Body of pancreas (tissue), 4 donors: Measurements from ENCODE around the gene ENTPD1. TPM values are rescaled to one million over a fixed set of nuclear protein-coding genes. Genes with fewer than 3 reads are reported as not detected.
"Not testable (repeated sequence)": the region's sequence is repeated elsewhere in the genome, so short reads cannot be mapped to it uniquely, and the experiment has no call there.

Experiments used
- ATAC-seq: fragments of 150-250 bp; one replicate; pipeline ENCODE4 v1.9.1; 2016
- DNase-seq, 4 donors: peaks; one replicate each; pipeline ENCODE4 v3.0.0-alpha.2; 2019
- H3K27ac ChIP-seq, 4 donors: fragments of 200-600 bp; sonication (generic); 1 replicate in 3 of 4; 2 replicates in 1 of 4; pipeline versions ENCODE4 v1.5.1 to v1.6.1; 2016 to 2019; ENCODE audit warnings: mild to moderate bottlenecking in 1 of 4, mixed read lengths in 1 of 4, moderate library complexity in 1 of 4
- H3K27me3 ChIP-seq, 2 donors: fragments of 200-600 bp; sonication (generic); one replicate each; pipeline ENCODE4 v1.6.0; 2016; ENCODE audit warnings: mild to moderate bottlenecking in 1 of 2
- H3K36me3 ChIP-seq, 2 donors: fragments of 200-600 bp; sonication (generic); replicated peaks in 1 of 2; 2 replicates each; pipeline ENCODE4 v1.5.1; 2016; ENCODE audit warnings: low read depth in 2 of 2; ENCODE audit not compliant: insufficient read depth in 1 of 2
- H3K4me1 ChIP-seq: fragments of 200-600 bp; sonication (generic); one replicate; pipeline ENCODE4 v1.6.0; 2016
- H3K4me3 ChIP-seq, 2 donors: fragments of 200-600 bp; sonication (generic); 1 replicate in 1 of 2; 2 replicates in 1 of 2; pipeline ENCODE4 v1.5.1; 2016 to 2019
- H3K9me3 ChIP-seq, 3 donors: fragments of 200-600 bp; sonication (generic); 1 replicate in 2 of 3; 2 replicates in 1 of 3; pipeline ENCODE4 v1.5.1; 2016
- POLR2A ChIP-seq, 3 donors: fragments of 450-650 bp; IDR thresholded peaks; one replicate each; pipeline ENCODE4 v1.6.1; 2016; ENCODE audit warnings: antibody characterized with exemption in 3 of 3, mild to moderate bottlenecking in 2 of 3
- WGBS, 2 donors: methylation state at CpG; one replicate each; pipeline ENCODE4 v1.1.5; 2017; 5-methylcytosine and 5-hydroxymethylcytosine counted together
- intact Hi-C: fragments of 100-400 bp; cut with DNase I; formaldehyde crosslinking; loops from one replicate; pipeline ENCODE4 v1.15.1; 2023
- total RNA-seq, 2 donors: library from RNA; depleted of rRNA; stranded (reverse); fragments of >200 nt; gene quantifications; one replicate each; pipeline ENCODE4 v1.1.0, GENCODE V29; 2016
- TF ChIP-seq, protein P1 (sequence below), 7 experiments: fragments of 450-650 bp in 4 of 7; fragments of 200-600 bp in 3 of 7; sonication (generic) in 3 of 7; IDR thresholded peaks; one replicate each; pipeline ENCODE4 v1.5.1; 2016 to 2019; ENCODE audit warnings: antibody characterized with exemption in 7 of 7

The ENTPD1 gene
- total RNA-seq, 2 donors from 2014 or later, result 2.1 to 3.0 TPM

DNA sequence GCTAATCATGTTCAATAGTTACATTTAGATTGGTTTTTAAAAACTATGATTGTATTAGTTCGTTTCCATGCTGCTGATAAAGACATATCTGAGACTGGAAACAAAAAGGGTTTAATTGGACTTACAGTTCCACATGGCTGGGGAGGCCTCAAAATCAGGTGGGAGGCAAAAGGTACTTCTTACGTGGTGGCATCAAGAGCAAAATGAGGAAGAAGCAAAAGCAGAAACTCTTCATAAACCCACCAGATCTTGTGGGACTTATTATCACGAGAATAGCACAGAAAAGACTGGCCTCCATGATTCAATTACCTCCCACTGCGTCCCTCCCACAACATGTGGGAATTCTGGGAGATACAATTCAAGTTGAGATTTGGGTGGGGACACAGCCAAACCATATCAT, 117.7 kb downstream of the ENTPD1 start:
- no peaks in the 10 kb centered on the region for H3K36me3 ChIP-seq
- intact Hi-C loops, result no loop called here
- no peaks in the 10 kb centered on the region for H3K9me3 ChIP-seq
- TF ChIP-seq POLR2A (IDR thresholded peaks at IDR 0.05), result no peak
- TF ChIP-seq, protein P1, sequence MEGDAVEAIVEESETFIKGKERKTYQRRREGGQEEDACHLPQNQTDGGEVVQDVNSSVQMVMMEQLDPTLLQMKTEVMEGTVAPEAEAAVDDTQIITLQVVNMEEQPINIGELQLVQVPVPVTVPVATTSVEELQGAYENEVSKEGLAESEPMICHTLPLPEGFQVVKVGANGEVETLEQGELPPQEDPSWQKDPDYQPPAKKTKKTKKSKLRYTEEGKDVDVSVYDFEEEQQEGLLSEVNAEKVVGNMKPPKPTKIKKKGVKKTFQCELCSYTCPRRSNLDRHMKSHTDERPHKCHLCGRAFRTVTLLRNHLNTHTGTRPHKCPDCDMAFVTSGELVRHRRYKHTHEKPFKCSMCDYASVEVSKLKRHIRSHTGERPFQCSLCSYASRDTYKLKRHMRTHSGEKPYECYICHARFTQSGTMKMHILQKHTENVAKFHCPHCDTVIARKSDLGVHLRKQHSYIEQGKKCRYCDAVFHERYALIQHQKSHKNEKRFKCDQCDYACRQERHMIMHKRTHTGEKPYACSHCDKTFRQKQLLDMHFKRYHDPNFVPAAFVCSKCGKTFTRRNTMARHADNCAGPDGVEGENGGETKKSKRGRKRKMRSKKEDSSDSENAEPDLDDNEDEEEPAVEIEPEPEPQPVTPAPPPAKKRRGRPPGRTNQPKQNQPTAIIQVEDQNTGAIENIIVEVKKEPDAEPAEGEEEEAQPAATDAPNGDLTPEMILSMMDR (IDR thresholded peaks at IDR 0.05), result no peak
- ATAC-seq (no peak), DNase-seq (no peak)
- WGBS, 2 donors, result 83 to 94% methylated on average over 4 of the region's 4 CpGs
- no peak overlapping the region for H3K27ac ChIP-seq
- H3K4me1 ChIP-seq, result no peaks in the 10 kb centered on the region
- H3K4me3 ChIP-seq, result no peak overlapping the region
- no peaks in the 10 kb centered on the region for H3K27me3 ChIP-seq

DNA sequence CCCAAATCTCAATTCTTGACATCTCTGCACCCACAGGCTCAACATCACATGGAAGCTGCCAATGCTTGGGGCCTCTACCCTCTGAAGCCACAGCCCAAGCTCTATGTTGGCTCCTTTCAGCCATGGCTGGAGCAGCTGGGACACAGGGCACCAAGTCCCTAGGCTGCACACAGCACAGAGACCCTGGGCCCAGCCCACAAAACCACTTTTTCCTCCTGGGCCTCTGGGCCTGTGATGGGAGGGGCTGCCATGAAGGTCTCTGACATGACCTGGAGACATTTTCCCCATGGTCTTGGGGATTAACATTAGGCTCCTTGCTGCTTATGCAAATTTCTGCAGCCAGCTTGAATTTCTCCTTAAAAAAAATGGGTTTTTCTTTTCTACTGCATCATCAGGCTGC, 118.8 kb downstream of the ENTPD1 start:
- H3K4me1 ChIP-seq, H3K36me3 ChIP-seq, H3K9me3 ChIP-seq, ATAC-seq, intact Hi-C loops, DNase-seq, H3K27me3 ChIP-seq, H3K27ac ChIP-seq, H3K4me3 ChIP-seq: not testable (repeated sequence)

DNA sequence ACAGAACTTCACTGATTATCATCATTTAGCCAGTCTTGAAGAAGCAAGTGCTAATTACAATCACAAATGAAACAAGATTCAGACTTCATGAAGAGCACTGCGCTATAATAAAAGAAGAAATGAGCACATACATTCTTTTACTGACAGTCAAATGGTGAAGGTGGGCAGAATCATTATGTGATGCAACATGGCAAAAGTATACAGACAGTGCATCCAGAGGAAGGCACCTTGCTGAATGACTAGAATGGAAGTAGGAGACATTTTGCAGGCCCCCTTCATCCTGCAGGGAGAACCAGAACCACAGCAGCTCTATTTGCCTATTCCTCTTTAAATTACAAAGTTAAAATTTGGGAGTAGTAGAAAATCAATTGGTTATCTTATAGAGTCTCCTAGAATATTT, 120.8 kb downstream of the ENTPD1 start:
- Histone ChIP-seq H3K4me3 (no peak overlapping the region), H3K4me1 (no peaks in the 10 kb centered on the region), H3K36me3 (no peaks in the 10 kb centered on the region), H3K9me3 (no peaks in the 10 kb centered on the region), H3K27me3 (no peaks in the 10 kb centered on the region), H3K27ac (no peak overlapping the region)
- no peak for ATAC-seq
- DNase-seq, result no peak
- TF ChIP-seq, protein P1 (IDR thresholded peaks at IDR 0.05), result no peak
- TF ChIP-seq POLR2A (IDR thresholded peaks at IDR 0.05), result no peak
- 93 to 97% methylated on average over 1 of the region's 1 CpG for WGBS, 2 donors
- intact Hi-C loops, result no loop called here

DNA sequence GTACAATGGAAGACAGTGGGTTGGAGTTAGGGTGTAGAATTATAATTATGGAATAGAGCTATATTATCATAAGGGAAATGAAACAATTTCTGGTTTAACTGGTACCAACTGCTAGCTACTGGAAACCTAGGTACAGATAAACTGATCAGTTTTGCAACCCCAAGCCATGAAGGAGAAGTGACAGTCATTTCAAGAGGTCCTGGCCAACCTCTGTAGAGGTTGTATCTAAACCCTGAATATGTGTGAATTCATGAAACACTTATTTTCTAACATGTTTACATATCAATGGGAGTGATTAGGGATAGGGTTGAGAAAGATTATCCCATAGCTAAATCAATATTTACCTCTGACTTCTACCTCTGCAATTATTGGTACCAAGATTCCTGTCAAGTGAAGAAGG, 121.9 kb downstream of the ENTPD1 start:
- Histone ChIP-seq H3K4me1 (no peaks in the 10 kb centered on the region), H3K27me3 (no peaks in the 10 kb centered on the region), H3K4me3 (no peak overlapping the region), H3K9me3 (no peaks in the 10 kb centered on the region), H3K27ac (no peak overlapping the region), H3K36me3 (no peaks in the 10 kb centered on the region)
- ATAC-seq, result no peak
- no peak for TF ChIP-seq POLR2A (IDR thresholded peaks at IDR 0.05)
- TF ChIP-seq, protein P1 (IDR thresholded peaks at IDR 0.05), result no peak
- intact Hi-C loops, result no loop called here
- DNase-seq, result no peak

DNA sequence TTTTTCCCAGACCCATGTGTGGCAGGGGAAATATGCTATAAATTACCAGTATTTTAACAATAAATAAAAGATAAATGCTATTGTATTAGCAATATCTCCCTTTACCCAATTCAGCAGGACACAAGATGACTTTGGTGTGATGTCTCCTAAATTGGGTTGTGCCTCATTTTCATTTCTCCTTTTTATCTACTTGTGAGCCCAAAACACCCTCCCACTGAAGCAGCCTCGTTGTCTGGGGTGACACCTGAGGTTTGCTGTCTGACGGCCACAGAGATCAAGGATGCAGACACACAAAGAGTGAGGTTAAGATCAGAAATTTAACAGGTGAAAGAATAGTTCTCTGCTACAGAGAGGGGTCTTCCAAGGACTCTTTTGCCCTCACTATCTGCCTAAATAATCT, 124.7 kb downstream of the ENTPD1 start:
- no peak for ATAC-seq
- Histone ChIP-seq H3K4me1 (no peaks in the 10 kb centered on the region), H3K27me3 (no peaks in the 10 kb centered on the region), H3K36me3 (no peaks in the 10 kb centered on the region), H3K9me3 (no peaks in the 10 kb centered on the region), H3K27ac (no peak overlapping the region), H3K4me3 (no peak overlapping the region)
- WGBS, 2 donors, result 70 to 86% methylated on average over 2 of the region's 2 CpGs
- TF ChIP-seq, protein P1 (IDR thresholded peaks at IDR 0.05), result no peak
- TF ChIP-seq POLR2A (IDR thresholded peaks at IDR 0.05), result no peak
- intact Hi-C loops, result no loop called here
- DNase-seq, result no peak
